ENCODE data around the gene ABCA7. TPM values are rescaled to one million over a fixed set of nuclear protein-coding genes. Genes with fewer than 3 reads are reported as not detected.
A peak's percentile ranks its signal among the peaks of the same experiment; 100 is the strongest.

Gene ABCA7
- total RNA-seq, 1 experiment from 2014 or later: 40.3 TPM

GRCh38 chr19:1097810-1098176 is 57.9 kb downstream of the ABCA7 start:
- Mint-ChIP-seq H3K27ac (peak overlapping the region; percentile 5; the same call in 1 of the 2 replicates), H3K4me3 (no peak overlapping the region), H3K27me3 (ENCODE audit: low read depth) (no peaks in the 10 kb centered on the region), H3K4me1 (peaks cover 23% of the 10 kb centered on the region), H3K9me3 (no peaks in the 10 kb centered on the region), H3K36me3 (no peaks in the 10 kb centered on the region)
- DNase-seq (ENCODE audit: low spot score) (no peak), ATAC-seq (no peak)
- CTCF ChIA-PET: interaction anchor here (0.9 to 1.7 kb wide), 5 partner anchors 14 to 147 kb away, joined by 3 to 7 read pairs (median 4); no protein-coding TSS in a partner anchor
- POLR2A ChIA-PET: no interaction called here
- TF ChIP-seq OVOL2 (CRISPR knock-in tag; IDR thresholded peaks at IDR 0.05; ENCODE audit: borderline replicate concordance) (no peak), ZNF396 (CRISPR knock-in tag; IDR thresholded peaks at IDR 0.05; ENCODE audit: borderline replicate concordance) (no peak), RELA (CRISPR knock-in tag; IDR thresholded peaks at IDR 0.05; ENCODE audit: borderline replicate concordance) (no peak), ZNF263 (CRISPR knock-in tag; IDR thresholded peaks at IDR 0.05; ENCODE audit: low read depth) (no peak), GABPB1 (CRISPR knock-in tag; IDR thresholded peaks at IDR 0.05) (peak; percentile 68; the same call in 1 of the 2 replicates)

DNA sequence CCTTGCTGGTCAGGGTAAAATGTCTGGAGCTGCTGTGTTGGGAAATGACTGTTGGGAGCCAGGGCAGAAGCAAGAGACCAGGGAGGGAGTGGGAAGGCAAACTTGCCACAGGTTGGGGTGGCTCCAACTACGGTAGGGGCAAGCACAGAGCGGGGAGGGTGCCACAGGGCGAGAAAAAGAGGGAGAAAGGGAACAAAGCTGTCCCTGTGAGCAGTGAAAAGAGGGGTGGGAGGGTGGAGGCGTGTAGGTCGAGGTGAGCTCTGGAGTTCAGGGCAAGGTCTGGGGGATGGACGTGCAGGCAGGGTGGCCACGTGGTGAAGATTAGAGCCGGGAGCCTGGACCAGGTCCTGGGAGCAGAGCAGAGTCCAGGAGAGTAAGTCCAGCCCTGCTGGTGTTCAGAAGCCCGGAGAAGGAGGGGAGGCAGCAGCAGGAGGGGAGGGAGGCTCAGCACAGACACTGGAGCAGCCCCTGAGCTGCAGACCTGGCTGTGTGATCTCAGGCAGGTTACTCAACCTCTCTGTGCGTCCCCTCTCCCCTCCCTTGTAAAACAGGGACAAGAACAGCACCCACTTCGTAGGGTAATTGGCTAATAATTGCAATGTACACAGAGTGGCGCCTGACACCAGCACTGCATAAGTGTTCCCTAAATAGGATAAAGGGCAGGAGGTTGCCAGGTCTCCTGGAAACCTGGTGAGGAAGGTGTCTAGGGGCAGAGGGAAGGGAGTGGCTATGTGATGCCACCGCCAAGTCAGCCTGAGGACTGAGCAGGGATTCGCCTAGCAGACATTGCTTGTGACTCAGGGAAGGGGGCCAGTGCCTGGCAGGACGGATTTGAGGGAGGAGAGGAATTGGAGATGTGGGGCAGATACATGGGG is 58.5 kb downstream of the ABCA7 start:
- Mint-ChIP-seq H3K4me3 (no peak overlapping the region), H3K27ac (peak overlapping the region; percentile 51; the same call in 1 of the 2 replicates), H3K9me3 (no peaks in the 10 kb centered on the region), H3K4me1 (peaks cover 26% of the 10 kb centered on the region), H3K36me3 (no peaks in the 10 kb centered on the region), H3K27me3 (ENCODE audit: low read depth) (no peaks in the 10 kb centered on the region)
- CTCF ChIA-PET: interaction anchor here (0.9 to 1.7 kb wide), 5 partner anchors 14 to 146 kb away, joined by 3 to 7 read pairs (median 4); no protein-coding TSS in a partner anchor
- DNase-seq (ENCODE audit: low spot score) (no peak), ATAC-seq (no peak)
- POLR2A ChIA-PET: no interaction called here
- TF ChIP-seq ZNF423 (CRISPR knock-in tag; IDR thresholded peaks at IDR 0.05) (no peak), ZBTB21 (CRISPR knock-in tag; IDR thresholded peaks at IDR 0.05; ENCODE audit: borderline replicate concordance) (no peak), ZNF232 (CRISPR knock-in tag; IDR thresholded peaks at IDR 0.05) (no peak), RELA (CRISPR knock-in tag; IDR thresholded peaks at IDR 0.05; ENCODE audit: borderline replicate concordance) (no peak), ELF4 (CRISPR knock-in tag; IDR thresholded peaks at IDR 0.05; ENCODE audit: low read depth) (no peak), ZNF138 (CRISPR knock-in tag; conservative IDR thresholded peaks at IDR 0.05) (no peak), HMGA2 (CRISPR knock-in tag; IDR thresholded peaks at IDR 0.05) (no peak), ETV6 (CRISPR knock-in tag; IDR thresholded peaks at IDR 0.05) (no peak), SP1 (CRISPR knock-in tag; conservative IDR thresholded peaks at IDR 0.05) (no peak), USF1 (CRISPR knock-in tag; IDR thresholded peaks at IDR 0.05) (no peak), NR2C2 (CRISPR knock-in tag; IDR thresholded peaks at IDR 0.05) (no peak), CBFB (CRISPR knock-in tag; IDR thresholded peaks at IDR 0.05; ENCODE audit: low read depth) (no peak), TEAD4 (CRISPR knock-in tag; IDR thresholded peaks at IDR 0.05) (no peak), PRDM15 (CRISPR knock-in tag; IDR thresholded peaks at IDR 0.05) (no peak)
- TF ChIP-seq, protein P1, sequence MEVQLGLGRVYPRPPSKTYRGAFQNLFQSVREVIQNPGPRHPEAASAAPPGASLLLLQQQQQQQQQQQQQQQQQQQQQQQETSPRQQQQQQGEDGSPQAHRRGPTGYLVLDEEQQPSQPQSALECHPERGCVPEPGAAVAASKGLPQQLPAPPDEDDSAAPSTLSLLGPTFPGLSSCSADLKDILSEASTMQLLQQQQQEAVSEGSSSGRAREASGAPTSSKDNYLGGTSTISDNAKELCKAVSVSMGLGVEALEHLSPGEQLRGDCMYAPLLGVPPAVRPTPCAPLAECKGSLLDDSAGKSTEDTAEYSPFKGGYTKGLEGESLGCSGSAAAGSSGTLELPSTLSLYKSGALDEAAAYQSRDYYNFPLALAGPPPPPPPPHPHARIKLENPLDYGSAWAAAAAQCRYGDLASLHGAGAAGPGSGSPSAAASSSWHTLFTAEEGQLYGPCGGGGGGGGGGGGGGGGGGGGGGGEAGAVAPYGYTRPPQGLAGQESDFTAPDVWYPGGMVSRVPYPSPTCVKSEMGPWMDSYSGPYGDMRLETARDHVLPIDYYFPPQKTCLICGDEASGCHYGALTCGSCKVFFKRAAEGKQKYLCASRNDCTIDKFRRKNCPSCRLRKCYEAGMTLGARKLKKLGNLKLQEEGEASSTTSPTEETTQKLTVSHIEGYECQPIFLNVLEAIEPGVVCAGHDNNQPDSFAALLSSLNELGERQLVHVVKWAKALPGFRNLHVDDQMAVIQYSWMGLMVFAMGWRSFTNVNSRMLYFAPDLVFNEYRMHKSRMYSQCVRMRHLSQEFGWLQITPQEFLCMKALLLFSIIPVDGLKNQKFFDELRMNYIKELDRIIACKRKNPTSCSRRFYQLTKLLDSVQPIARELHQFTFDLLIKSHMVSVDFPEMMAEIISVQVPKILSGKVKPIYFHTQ (CRISPR knock-in tag; IDR thresholded peaks at IDR 0.05): no peak
- TF ChIP-seq, protein P2, sequence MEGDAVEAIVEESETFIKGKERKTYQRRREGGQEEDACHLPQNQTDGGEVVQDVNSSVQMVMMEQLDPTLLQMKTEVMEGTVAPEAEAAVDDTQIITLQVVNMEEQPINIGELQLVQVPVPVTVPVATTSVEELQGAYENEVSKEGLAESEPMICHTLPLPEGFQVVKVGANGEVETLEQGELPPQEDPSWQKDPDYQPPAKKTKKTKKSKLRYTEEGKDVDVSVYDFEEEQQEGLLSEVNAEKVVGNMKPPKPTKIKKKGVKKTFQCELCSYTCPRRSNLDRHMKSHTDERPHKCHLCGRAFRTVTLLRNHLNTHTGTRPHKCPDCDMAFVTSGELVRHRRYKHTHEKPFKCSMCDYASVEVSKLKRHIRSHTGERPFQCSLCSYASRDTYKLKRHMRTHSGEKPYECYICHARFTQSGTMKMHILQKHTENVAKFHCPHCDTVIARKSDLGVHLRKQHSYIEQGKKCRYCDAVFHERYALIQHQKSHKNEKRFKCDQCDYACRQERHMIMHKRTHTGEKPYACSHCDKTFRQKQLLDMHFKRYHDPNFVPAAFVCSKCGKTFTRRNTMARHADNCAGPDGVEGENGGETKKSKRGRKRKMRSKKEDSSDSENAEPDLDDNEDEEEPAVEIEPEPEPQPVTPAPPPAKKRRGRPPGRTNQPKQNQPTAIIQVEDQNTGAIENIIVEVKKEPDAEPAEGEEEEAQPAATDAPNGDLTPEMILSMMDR (IDR thresholded peaks at IDR 0.05): no peak
- TF ChIP-seq, protein P3, sequence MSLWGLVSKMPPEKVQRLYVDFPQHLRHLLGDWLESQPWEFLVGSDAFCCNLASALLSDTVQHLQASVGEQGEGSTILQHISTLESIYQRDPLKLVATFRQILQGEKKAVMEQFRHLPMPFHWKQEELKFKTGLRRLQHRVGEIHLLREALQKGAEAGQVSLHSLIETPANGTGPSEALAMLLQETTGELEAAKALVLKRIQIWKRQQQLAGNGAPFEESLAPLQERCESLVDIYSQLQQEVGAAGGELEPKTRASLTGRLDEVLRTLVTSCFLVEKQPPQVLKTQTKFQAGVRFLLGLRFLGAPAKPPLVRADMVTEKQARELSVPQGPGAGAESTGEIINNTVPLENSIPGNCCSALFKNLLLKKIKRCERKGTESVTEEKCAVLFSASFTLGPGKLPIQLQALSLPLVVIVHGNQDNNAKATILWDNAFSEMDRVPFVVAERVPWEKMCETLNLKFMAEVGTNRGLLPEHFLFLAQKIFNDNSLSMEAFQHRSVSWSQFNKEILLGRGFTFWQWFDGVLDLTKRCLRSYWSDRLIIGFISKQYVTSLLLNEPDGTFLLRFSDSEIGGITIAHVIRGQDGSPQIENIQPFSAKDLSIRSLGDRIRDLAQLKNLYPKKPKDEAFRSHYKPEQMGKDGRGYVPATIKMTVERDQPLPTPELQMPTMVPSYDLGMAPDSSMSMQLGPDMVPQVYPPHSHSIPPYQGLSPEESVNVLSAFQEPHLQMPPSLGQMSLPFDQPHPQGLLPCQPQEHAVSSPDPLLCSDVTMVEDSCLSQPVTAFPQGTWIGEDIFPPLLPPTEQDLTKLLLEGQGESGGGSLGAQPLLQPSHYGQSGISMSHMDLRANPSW (CRISPR knock-in tag; conservative IDR thresholded peaks at IDR 0.05; ENCODE audit: low read depth): no peak
